GM19099 (cell line): ENCODE results near the gene FGF4.

Experiments
- POLR2A ChIP-seq: IDR thresholded peaks from 3 replicates; pipeline ENCODE4 v1.6.1; 2011; ENCODE audit warnings: low read depth; ENCODE audit not compliant: insufficient read length; ENCODE audit errors: extremely low read depth

Gene FGF4

DNA sequence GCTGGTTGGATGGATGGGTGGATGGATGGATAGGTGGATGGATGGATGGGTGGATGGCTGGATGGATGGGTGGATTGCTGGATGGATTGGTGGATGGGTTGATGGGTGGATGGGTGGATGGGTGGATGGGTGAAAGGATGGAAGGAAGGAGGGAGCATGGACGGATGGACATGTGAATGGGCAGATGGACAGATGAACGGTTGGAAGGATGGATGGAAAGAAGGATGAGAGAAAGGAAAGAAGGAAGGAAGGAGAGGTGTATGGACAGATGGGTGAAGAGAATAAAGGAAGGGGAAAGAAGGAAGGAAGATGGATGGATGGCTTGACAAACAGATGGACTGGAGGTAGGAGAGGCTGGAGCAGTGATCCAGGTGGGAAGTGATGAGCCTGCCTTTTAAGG lies 38.7 kb upstream of the FGF4 start:
- no peak for TF ChIP-seq POLR2A

DNA sequence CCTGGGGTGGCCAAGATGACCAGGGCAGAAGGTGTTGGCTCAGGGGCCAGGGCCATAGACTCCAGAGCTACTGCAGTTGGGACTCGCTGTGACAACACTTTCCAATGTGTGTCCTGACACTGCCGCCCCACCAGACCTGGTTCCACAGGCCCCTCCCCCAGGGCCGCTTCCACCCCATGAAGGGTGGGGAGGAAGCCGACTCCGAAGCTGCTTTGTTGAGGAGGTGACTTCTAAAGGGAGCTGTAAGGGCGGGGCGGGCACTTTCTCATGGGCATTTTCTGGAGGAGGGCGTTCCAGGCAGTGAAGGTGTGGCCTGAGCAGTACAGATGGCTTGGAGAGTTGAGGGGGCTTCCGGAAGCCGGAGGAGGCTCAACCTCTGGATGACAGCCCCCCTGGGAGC lies 37.8 kb upstream of the FGF4 start:
- no peak for TF ChIP-seq POLR2A

DNA sequence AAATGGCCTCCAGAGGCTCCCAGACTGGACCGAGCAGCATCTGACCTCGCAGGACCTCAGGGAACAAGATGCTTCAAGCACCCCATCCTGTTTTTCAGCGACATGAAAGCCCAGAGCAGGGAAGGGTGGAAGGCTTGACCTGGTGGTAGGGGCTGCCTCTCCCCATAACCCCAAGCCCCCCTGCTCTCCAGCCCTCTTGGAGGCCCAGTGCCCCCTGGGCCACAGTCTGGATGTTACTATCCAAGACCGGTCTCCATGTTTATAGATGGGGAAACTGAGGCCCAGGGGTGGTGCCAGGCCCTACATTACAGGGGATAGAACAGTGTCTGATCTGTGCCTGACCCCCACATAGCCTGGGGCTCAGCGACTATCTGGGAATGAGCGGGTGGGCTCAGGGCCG lies 37.1 kb upstream of the FGF4 start:
- no peak for TF ChIP-seq POLR2A

DNA sequence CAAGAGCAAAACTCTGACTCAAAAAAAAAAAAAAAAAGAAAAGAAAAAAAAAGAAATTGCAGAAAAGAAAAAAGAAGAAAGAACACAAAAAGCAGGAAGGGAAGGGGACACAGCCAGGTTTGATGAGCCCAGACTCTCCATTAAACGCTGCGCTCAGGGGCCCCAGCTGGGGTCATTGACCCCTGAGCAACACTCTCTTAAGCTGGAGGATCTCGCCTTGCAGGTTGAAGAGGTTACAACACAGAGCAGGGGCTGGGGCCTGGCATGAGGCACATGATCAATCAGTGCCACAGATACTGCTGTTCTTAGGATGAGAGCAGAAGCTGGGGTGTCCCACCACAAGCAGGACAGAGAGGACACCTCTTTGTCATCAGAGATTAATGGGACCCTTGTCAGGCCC lies 36.3 kb upstream of the FGF4 start:
- no peak for TF ChIP-seq POLR2A

DNA sequence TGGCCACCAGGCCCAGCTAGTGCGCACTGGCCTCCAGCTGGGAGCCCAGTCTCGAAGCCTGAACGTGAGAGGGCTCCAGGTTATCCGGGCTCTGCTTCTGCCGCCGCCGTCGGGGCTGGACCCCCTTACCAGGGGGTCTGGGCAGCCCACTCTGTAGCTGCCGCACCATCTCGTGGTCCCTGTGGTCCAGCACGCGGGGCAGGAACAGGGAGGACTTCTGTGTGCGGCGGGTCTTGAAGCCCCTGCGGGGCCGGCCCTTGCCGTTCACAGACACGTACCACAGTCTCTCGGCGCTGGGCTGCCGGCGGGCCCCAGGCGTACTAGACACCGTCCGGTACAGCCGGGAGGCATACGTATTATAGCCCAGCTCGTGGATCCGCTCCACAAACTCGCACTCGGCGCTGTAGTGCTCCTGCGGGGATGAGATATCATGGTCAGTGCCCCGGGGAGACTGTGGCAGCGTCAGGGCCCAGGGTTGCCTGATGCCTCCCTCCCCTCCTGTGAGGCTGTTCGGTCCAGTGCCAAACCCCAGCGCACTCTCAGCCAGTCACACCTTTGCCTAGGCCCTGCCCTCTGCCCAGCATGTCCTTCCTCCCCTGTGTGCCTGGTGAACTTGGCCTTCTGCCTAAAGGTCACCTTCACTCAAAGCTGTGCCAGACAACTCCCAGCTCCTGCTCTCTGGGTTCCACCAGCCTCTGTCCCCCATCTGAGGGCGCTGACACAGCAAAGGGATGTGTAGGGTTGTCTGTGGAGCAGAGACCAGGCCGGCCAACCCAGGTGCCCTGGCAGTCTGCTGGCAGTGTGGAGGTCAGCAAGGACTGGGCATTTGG lies 35.4 kb upstream of the FGF4 start:
- no peak for TF ChIP-seq POLR2A

DNA sequence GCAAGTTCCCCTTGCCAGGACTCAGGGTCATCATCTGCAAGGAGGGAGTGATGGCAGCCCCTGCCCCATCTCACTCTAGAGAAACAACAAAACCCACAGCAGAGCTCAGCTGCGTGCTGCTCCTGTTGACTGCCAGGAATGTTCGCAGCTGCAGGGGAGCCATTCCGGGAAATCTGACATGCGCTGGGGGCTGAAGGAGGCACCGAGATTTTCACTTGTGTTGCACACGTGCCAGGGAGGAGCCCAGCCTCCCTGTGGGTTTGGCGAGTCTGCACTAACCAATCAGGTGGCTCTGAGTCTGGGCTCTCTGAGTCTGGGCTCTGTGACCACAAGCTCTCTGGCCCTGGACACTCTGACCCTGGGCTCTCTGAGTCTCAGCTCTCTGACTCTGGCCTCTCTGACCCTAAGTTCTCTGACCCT lies 33.5 kb upstream of the FGF4 start:
- TF ChIP-seq POLR2A: no peak

DNA sequence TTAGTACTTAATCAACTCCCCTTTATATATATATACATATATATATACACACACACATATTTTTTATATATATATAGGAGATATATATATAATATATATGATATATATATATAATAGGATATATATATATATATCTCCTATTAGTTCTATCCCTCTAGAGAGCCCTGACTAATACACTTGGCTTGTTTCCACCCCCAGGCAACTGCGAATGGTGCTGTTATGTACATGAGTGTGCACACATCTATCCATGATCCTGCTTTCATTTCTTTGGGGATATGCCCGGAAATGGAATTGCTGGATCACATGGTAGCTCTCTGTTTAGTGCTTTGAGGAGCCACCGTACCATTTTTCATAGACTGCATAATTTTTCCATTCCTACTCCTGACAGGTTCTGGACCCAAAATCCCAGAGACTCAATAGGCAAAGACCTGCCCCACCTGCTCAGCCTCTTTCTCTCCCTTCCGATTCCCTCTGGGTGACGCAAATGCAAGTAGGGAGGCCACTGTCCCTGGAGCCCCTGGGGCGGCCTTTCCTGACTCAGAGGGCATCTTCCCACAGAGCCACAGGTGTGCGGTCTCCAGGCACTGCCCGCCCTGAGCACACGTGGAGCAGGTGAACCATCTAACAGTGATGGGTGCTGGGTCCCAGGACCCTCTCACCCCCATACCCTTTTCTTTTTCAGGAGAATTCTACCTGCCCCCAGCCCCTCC lies 32.1 kb upstream of the FGF4 start:
- TF ChIP-seq POLR2A: no peak

DNA sequence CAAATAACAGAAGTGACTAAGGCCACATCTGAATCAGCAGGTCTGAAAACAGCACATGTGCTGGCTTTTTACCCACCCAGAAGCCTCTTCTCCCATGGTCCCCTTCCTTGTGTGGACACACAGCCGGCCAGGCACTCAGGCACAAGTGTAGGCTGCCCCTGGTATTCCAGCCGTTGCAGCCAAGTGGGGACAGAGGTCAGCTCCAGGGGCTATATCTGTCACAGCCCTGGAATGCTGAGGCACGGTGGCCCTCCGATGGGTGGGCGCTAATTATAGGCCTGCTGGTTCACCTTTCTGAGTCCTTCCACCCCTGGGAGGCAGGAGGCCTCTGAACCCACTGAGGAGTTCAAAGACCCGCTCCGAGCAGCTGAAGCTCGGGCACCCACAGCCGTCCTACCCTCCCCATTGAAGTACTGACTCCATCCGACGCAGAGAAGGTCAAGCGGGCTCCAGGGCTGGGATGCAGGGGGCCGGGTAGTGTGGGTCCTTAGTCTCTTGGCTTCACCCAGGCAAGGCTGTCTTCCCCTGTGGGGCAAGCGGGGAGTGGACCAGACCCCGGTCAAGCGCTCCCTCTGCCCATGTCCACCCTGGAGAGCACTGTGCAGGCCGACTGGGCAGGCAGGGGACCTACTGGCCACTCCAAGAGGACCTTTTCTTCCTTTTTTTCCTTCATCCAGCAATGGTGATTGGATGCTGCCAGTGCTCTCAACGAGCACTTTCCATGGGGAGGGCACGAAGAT lies 29.8 kb upstream of the FGF4 start:
- no peak for TF ChIP-seq POLR2A

DNA sequence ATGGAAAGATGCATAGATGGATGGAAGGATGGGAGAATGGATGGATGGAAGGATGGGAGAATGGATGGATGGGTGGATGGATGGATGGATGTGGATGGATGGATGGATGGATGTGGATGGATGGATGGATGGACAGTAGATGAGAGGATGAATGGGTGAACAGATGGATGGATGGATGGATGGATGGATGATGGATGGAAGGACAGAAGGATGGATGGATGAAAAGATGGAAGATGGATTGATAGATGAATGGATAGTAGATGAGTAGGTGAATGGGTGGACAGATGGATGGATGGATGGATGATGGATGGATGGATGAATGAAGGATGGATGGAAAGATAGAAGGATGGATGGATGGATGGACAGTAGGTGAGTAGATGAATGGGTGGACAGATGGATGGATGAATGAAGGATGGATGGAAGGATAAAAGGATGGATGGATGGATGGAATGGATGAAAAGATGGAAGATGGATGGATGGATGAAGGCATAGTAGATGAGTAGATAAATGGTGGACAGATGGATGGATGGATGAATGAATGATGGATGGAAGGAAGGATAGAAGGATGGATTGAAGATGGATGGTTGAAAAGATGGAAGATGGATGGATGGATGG lies 28.6 kb upstream of the FGF4 start:
- no peak for TF ChIP-seq POLR2A

DNA sequence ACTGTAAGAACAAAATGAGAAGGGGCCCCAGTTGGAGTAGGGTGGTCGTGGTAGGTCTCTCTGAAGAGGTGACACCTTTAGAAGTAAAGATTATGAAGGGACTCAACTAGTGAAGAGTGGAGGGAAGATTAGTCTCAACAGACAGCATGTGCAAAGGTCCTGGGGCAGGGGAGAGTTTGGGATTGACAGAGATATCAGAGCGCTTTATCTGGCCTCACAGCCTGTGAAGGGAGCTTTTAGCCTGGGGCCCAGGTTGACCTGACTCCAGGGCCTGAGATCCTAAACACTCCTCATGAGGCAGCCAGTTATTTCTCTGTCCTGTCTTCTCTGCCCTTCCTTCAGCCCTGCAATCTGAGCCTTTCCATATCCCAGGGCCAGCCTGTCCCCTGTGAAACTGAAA lies 27.9 kb upstream of the FGF4 start:
- no peak for TF ChIP-seq POLR2A

DNA sequence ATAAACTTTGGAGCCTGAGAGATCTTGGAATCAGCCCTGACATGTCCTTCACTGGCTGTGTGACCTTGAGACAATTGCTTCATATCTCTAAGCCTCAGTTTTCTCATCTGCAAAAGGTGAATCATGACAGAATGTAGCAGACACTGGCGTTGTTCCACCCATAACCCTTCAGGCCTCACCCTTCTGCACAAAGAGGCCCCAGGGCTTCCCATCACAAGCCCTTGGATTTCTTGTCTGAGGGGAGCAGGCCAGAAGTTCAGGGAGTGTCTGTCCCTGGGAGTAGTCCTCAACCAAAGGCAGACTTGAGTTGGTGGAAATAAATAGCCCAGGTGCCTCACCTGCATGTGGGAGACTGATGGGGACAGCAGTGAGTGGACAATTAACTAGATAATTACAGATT lies 27.4 kb upstream of the FGF4 start:
- no peak for TF ChIP-seq POLR2A

DNA sequence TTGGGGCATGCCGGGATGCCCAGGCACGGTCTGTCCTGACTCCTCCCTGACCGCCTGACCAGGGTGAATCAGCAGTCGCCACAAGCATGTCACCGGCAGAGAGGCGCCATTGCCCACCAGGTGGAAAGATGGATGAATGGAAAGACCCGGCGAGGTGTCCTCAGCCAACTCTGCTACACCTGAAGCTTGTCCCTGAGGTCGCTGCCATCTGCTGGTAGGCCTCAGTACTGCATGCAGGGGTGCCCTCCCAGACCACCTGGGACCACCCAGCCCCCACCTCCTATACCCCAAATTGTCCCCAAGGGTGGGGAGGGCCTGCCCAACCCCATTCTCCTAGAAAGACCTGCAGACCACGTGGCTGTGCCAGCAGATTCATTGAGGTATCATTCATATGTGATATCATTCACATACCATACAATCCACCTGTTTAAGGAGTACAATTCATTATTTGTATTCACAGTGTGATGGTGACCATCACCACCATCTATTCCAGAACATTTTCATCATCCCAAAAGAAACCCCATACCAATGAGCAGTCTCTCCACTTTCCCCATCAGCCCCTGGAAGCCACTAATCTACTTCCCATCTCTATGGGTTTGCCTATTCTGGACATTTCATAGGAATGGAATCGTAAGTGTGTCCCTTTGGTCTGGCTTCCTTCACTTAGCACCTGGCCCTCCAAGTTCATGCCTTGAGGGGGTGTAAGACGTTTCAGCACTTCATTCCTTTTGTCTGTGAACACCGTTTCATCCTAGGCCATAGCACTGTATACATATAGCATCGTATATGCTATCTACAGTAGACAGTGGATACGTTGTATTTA lies 26.6 kb upstream of the FGF4 start:
- no peak for TF ChIP-seq POLR2A

DNA sequence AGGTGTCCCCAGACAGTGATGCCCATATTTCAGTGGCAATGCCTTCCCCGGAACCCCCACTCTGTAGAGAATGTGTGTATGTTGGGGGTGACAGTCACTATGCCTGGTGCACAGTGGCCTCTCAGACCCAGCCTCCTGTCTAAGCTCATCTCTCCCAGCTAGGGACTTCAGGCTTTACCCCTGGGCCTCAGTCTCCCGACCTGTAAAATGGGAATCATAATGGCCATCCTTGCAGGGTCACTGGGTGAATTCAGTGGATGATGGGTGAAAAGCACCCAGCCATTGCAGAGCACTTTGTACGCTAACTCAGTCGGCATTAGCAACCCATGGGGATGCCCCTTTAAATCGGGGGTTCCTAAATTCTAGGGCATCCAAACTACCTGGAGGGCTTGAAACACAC lies 25.1 kb upstream of the FGF4 start:
- TF ChIP-seq POLR2A: no peak

DNA sequence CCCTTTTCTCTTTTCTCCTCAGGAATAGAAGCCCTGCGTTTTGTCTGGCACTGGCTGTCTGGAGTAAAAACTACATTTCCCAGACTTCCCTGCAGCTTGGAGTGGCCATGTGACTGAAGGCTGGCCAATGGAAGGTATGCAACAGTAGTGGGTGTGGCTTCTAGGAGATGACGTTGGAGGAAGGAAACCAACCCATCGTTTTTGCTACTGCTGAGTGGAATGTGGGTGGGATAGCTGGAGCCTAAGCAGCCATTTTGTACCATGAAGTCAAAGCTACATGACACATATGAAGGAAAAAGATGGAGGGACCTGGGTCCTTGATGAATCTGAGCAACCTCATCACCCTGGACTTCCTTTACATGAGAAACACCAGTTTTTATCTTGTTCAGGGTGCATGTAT lies 24.4 kb upstream of the FGF4 start:
- no peak for TF ChIP-seq POLR2A

DNA sequence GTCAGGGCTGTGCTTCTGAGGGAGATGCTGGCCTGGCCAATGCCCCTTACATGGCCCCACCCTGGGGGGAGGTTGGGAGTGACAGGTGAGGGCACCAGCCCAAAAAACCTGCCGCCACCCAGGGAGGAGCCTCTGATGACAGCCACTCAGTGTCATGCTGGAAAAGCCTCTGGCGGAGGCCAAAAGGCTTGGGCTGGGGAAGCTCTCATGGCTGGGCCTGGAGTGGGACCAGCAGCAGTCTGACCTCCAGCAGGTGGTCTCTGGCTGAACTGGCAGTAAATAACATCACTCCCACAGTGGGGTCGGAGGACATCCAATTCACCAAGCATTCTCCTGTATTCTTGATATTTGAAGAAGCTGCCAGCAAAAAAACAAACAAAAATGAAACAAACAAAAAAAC lies 24.0 kb upstream of the FGF4 start:
- no peak for TF ChIP-seq POLR2A
